Brain microvascular endothelial cell (primary cell): ENCODE data around the gene PPM1L.

Experiments
- DNase-seq: peaks from one replicate; pipeline ENCODE4 v3.0.0-alpha.2; 2020
- H3K27ac ChIP-seq: fragments of 250-450 bp; sonication (Bioruptor Pico); 2 replicates; pipeline ENCODE4 v1.5.1; 2020; ENCODE audit warnings: mild to moderate bottlenecking, moderate library complexity
- H3K27me3 ChIP-seq: fragments of 250-450 bp; sonication (Bioruptor Pico); replicated peaks from 2 replicates; pipeline ENCODE4 v1.5.1; 2020; ENCODE audit warnings: mild to moderate bottlenecking
- H3K36me3 ChIP-seq: fragments of 250-450 bp; sonication (Bioruptor Pico); replicated peaks from 2 replicates; pipeline ENCODE4 v1.5.1; 2020; ENCODE audit warnings: mild to moderate bottlenecking
- H3K4me3 ChIP-seq: 2 replicates; pipeline ENCODE4 v1.5.1; 2011; ENCODE audit warnings: low read depth, mild to moderate bottlenecking, control low read depth, low read length, moderate library complexity
- CTCF ChIP-seq: IDR thresholded peaks from 2 replicates; pipeline ENCODE4 v1.5.1; 2011; ENCODE audit warnings: low read depth, mild to moderate bottlenecking, moderate library complexity, low read length, control low read depth, inconsistent platforms; ENCODE audit errors: missing control alignments
- in situ Hi-C: cut with HindIII; loops from 2 replicates; pipeline ENCODE4 v1.10.0; 2017; ENCODE audit warnings: low sequenced_read_pairs, low pct_ligation_motif_present

PPM1L gene

GRCh38 chr3:161096771-161097367 is 340.8 kb downstream of the PPM1L start:
- DNase-seq, result no peak
- Histone ChIP-seq H3K4me3 (no peak overlapping the region), H3K27ac (no peak overlapping the region), H3K27me3 (no peaks in the 10 kb centered on the region), H3K36me3 (no peaks in the 10 kb centered on the region)
- in situ Hi-C loops, result no loop called here
- TF ChIP-seq CTCF, result peak; percentile 61

- in situ Hi-C loops, result no loop called here
- no peak for DNase-seq
These were observed 345.0 kb downstream of the PPM1L start for GRCh38 chr3:161100994-161101393.

GRCh38 chr3:161101609-161102008 is 345.6 kb downstream of the PPM1L start:
- TF ChIP-seq CTCF, result no peak

More at GRCh38 chr3:161100994-161101393, 345.0 kb downstream of the PPM1L start:
- Histone ChIP-seq H3K27me3 (no peaks in the 10 kb centered on the region), H3K36me3 (no peaks in the 10 kb centered on the region), H3K27ac (no peak overlapping the region), H3K4me3 (no peak overlapping the region)
- TF ChIP-seq CTCF, result no peak

GRCh38 chr3:161103776-161104385 is 347.9 kb downstream of the PPM1L start:
- no peak for TF ChIP-seq CTCF
- DNase-seq, result no peak
- peak overlapping the region; percentile 75 for H3K4me3 ChIP-seq
- H3K27ac ChIP-seq, result no peak overlapping the region
- in situ Hi-C loops, result no loop called here
- no peaks in the 10 kb centered on the region for H3K36me3 ChIP-seq
- H3K27me3 ChIP-seq, result no peaks in the 10 kb centered on the region

More at GRCh38 chr3:161101609-161102008, 345.6 kb downstream of the PPM1L start:
- no peak for DNase-seq
- Histone ChIP-seq H3K36me3 (no peaks in the 10 kb centered on the region), H3K27ac (no peak overlapping the region), H3K4me3 (no peak overlapping the region), H3K27me3 (no peaks in the 10 kb centered on the region)
- in situ Hi-C loops, result no loop called here

- no peak for TF ChIP-seq CTCF
- Histone ChIP-seq H3K27ac (no peak within 1 kb of the TSS), H3K36me3 (no peaks in the 10 kb centered on the region), H3K27me3 (no peaks in the 10 kb centered on the region), H3K4me3 (peak within 1 kb of the TSS; percentile 75)
- peak; percentile 32 for DNase-seq
- in situ Hi-C loops, result no loop called here
These were observed 348.8 kb downstream of the PPM1L start, which contains the start of gene B3GALNT1 for GRCh38 chr3:161104561-161105551. Gene B3GALNT1 (minus strand): TSS chr3:161105349. CDS start chr3:161086754, 18,595 bp downstream.
